Measurements from ENCODE around the gene BBOF1.

The BBOF1 gene

DNA sequence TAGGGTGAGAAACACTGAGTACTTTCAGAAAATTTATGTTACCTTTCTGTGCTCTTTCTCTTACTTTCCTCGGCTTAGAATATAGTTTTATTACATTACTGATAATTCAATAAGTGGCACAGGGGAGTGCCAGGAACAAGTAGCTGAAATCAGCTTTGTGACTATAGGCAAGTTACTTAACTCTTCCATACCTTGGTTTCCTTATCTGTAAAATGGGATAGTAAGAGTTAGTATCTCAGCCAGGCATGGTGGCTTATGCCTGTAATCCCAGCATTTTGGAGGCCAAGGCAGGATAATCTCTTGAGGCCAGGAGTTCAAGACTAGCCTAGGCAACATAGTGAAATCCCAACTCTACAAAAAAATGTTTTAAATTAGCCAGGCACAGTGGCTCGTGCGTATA lies 15.4 kb downstream of the BBOF1 start:
- no peak for DNase-seq

GRCh38 chr14:74035556-74035955 lies 16.4 kb downstream of the BBOF1 start:
- DNase-seq, result peak; percentile 34

GRCh38 chr14:74038020-74038859 lies 19.1 kb downstream of the BBOF1 start:
- peak; percentile 50 for DNase-seq

GRCh38 chr14:74042296-74042695 lies 23.1 kb downstream of the BBOF1 start:
- DNase-seq, result no peak

DNA sequence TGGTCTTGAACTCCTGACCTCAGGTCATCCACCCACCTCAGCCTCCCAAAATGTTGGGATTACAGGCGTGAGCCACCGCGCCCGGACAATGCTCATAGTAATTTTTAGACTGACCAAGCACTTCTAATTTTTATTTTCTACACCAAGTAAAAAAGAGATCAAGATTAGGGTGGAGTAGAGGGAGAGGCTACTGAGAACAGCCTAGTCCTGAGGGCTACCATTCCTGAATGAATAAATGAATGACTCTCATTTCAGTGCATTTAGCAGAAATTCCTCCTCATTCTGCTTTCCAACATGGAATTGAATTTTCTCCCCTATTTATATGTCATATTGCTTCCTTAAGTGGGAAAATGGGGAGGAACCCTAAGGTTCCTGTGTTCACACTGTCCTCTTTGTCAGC lies 26.4 kb downstream of the BBOF1 start:
- DNase-seq, result no peak

- DNase-seq, result no peak
These were observed 29.1 kb downstream of the BBOF1 start for GRCh38 chr14:74048281-74048680.

- DNase-seq, result no peak
These were observed 30.8 kb downstream of the BBOF1 start for GRCh38 chr14:74049876-74050495.

- no peak for DNase-seq
These were observed 43.6 kb downstream of the BBOF1 start for GRCh38 chr14:74062809-74063150.

DNA sequence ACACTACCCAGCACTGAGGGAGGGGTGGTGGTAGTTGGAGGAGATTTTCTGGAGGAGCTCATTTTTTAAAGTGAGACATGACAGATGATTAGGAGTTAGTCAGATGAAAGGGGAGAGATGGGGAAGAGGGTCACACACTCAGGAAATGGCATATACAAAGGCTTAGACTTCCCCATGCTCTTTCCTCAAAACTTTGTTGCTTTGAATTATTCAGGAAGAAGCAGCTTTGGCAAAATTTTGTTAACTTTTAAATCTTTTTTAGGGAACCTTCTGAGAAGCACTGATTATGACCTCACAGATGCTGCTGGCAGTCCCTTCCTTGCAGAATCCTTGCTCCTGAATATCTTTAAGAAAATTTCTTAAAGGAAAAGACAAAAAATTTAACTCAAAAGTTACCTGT lies 45.3 kb downstream of the BBOF1 start:
- no peak for DNase-seq

- no peak for DNase-seq
These were observed 45.7 kb downstream of the BBOF1 start for GRCh38 chr14:74064883-74065282.

DNA sequence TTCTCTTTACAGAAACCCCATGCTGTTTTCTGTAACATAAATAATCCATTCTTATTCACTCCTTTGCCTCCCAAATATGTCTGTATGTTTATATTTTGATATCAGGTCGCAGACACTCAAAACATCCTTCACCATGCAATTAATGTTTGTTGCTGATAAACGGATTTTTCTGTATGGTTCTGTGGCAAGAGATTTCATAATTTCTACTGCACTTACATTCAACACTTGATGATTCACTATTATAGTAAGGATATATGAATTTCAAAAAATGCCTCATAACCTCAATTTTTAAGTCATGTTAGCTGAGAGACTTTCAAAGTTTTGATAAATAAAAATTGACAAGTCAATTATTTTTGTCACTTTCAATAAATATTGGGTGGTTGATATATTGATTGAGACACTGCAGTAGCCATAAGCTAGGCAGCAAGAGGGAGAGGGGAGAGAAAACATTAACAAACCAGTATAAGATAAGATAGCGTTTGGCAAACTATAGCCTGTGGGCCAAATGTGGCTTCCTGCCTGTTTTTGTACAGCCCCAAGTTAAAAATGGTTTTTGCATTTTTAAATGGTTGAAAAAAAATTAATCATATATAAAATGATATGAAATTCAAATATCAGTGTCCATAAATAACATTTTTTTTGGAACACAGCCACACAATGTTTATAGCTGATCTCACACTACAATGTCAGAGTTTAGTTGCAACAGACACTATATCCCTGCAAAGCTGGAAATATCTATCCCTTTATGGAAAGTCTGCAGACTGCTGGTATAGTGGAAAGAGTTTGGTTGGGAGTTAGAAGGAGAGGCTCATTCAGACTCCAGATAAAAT lies 46.8 kb downstream of the BBOF1 start:
- peak; percentile 23 for DNase-seq

- no peak for DNase-seq
These were observed 58.3 kb downstream of the BBOF1 start for GRCh38 chr14:74077401-74077800.

DNA sequence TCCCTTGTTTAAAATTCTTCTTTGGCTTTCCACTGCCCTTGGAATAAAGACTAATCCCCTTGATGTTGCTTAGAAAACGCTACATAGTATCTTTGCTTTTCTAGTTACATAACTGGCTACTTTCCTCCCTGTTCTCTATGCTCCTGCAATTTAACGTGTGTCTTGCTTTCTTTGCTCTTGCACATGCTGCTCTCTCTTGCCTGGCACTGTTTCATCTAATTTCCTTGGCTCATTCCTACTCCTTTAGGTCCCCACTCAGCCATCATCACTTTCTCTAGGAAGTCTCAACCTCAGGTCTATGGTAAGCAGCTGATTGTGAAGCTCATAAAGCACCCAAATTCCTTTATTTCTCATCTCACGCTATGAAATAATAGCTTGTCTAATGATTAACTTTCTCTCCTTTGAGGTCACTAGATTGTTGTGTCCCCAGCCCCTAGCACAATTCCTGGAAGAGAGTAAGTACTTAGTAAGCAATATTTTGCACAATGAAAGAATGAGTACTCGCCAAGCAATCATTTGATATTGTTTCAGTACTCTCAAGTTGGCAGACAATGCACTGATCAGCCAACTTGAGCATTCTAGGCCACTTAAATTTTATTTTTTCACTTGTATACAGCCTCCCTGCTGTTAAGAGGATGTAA lies 61.8 kb downstream of the BBOF1 start:
- no peak for DNase-seq

DNA sequence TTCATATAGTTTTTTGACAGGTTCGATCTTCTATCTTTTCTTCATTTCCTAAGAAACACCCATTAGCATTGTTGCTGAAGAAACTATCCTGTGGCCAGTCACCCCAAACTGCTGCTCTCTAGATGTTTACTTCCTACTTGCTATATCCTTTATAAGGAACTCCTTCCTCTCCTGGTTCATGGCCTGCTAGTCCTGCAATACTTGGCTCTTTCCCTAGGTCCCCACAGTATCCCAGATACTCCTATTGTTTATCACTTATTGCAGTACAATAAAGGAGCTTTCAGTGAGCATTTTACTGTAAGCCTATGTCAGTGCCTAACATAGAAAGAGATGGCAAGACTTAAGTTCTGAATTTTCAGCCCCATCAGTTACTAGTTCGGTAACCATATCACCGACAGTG lies 62.3 kb downstream of the BBOF1 start:
- DNase-seq, result no peak

GRCh38 chr14:74083161-74083560 lies 64.0 kb downstream of the BBOF1 start:
- DNase-seq, result no peak

- no peak for DNase-seq
These were observed 64.7 kb downstream of the BBOF1 start for GRCh38 chr14:74083784-74084276.

GRCh38 chr14:74084277-74085046 lies 65.3 kb downstream of the BBOF1 start, which contains the start of the genes ALDH6A1 and LIN52:
Gene ALDH6A1, minus strand, starts transcription at chr14:74084453. Its CDS starts 59 bp downstream, at chr14:74084394.
Gene LIN52, plus strand, starts transcription at chr14:74084956. Its CDS starts 19 bp downstream, at chr14:74084975.
- DNase-seq, result peak; percentile 100

- DNase-seq, result peak; percentile 17
These were observed 66.0 kb downstream of the BBOF1 start for GRCh38 chr14:74085047-74085637.

DNA sequence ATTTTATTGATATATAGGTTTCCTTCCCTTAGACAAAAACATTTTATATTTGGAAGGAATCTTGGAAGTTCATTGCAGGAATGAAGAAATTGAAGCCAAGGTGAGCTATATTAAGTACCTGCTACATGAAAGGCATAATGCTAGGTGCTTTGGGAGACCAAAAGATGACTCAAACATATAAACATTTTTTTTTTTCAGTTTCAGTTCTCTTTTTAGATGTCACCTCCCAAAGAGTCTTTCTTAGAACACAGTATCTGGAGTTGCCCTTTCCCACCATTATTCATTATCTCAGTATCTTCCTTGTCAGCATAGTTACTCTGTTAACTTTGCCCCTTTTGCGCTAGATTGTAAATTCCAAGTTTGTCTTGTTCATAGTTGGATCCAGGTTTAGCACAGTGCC lies 66.7 kb downstream of the BBOF1 start:
- no peak for DNase-seq

GRCh38 chr14:74089251-74090020 lies 70.3 kb downstream of the BBOF1 start:
- no peak for DNase-seq

All from fibroblast of skin of scalp (primary cell).